Measurements from ENCODE around the gene MTIF3.

Gene MTIF3

GRCh38 chr13:27496536-27497273 is 46.3 kb upstream of the MTIF3 start (continued):
- TF ChIP-seq, protein P1, sequence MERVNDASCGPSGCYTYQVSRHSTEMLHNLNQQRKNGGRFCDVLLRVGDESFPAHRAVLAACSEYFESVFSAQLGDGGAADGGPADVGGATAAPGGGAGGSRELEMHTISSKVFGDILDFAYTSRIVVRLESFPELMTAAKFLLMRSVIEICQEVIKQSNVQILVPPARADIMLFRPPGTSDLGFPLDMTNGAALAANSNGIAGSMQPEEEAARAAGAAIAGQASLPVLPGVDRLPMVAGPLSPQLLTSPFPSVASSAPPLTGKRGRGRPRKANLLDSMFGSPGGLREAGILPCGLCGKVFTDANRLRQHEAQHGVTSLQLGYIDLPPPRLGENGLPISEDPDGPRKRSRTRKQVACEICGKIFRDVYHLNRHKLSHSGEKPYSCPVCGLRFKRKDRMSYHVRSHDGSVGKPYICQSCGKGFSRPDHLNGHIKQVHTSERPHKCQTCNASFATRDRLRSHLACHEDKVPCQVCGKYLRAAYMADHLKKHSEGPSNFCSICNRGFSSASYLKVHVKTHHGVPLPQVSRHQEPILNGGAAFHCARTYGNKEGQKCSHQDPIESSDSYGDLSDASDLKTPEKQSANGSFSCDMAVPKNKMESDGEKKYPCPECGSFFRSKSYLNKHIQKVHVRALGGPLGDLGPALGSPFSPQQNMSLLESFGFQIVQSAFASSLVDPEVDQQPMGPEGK (CRISPR knock-in tag; IDR thresholded peaks at IDR 0.05; ENCODE audit: borderline replicate concordance) = no peak
- TF ChIP-seq OSR1 (CRISPR knock-in tag; IDR thresholded peaks at IDR 0.05) (no peak), GLIS3 (CRISPR knock-in tag; IDR thresholded peaks at IDR 0.05) (no peak), ZNF70 (CRISPR knock-in tag; IDR thresholded peaks at IDR 0.05) (no peak), CSRNP3 (CRISPR knock-in tag; IDR thresholded peaks at IDR 0.05) (no peak), ESRRG (CRISPR knock-in tag; IDR thresholded peaks at IDR 0.05) (no peak), PPARA (CRISPR knock-in tag; IDR thresholded peaks at IDR 0.05; ENCODE audit: borderline replicate concordance) (no peak), TCF4 (CRISPR knock-in tag; IDR thresholded peaks at IDR 0.05; ENCODE audit: borderline replicate concordance) (no peak)
- TF ChIP-seq, protein P2, sequence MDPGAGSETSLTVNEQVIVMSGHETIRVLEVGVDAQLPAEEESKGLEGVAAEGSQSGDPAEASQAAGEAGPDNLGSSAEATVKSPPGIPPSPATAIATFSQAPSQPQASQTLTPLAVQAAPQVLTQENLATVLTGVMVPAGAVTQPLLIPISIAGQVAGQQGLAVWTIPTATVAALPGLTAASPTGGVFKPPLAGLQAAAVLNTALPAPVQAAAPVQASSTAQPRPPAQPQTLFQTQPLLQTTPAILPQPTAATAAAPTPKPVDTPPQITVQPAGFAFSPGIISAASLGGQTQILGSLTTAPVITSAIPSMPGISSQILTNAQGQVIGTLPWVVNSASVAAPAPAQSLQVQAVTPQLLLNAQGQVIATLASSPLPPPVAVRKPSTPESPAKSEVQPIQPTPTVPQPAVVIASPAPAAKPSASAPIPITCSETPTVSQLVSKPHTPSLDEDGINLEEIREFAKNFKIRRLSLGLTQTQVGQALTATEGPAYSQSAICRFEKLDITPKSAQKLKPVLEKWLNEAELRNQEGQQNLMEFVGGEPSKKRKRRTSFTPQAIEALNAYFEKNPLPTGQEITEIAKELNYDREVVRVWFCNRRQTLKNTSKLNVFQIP (CRISPR knock-in tag; IDR thresholded peaks at IDR 0.05; ENCODE audit: borderline replicate concordance, low read depth) = no peak

DNA sequence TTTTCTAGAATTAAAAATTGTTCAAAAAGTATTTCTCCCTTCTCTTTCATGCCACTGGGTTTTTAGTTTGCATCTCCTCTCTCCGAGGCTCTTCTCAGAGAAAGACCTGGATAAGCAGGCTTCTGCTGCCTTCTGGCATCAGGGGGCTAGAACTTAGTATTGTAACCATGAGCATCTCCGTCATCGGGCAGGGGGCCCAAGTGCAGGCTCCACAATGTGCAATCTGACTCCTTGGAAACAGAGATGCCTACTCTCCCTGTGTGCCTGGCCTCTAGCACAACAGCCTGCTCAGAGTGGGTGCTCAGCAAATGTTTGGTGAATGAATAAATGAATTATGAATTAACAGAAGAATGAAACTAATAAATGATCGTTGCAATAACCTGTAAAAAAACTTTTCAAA is 45.6 kb upstream of the MTIF3 start:
- ATAC-seq = no peak
- TF ChIP-seq ZC3H10 (CRISPR knock-in tag; IDR thresholded peaks at IDR 0.05) (no peak), ZFP30 (CRISPR knock-in tag; IDR thresholded peaks at IDR 0.05) (no peak)

GRCh38 chr13:27495551-27495950 is 45.2 kb upstream of the MTIF3 start:
- ATAC-seq = no peak
- TF ChIP-seq ZNF8 (CRISPR knock-in tag; IDR thresholded peaks at IDR 0.05) (no peak), ZC3H10 (CRISPR knock-in tag; IDR thresholded peaks at IDR 0.05) (no peak), ZFP3 (CRISPR knock-in tag; IDR thresholded peaks at IDR 0.05) (no peak), SNAI2 (CRISPR knock-in tag; IDR thresholded peaks at IDR 0.05) (no peak)

GRCh38 chr13:27493981-27494380 is 43.6 kb upstream of the MTIF3 start:
- ATAC-seq = no peak
- no peak for TF ChIP-seq ZFP30 (CRISPR knock-in tag; IDR thresholded peaks at IDR 0.05)
- TF ChIP-seq BACH2 (CRISPR knock-in tag; IDR thresholded peaks at IDR 0.05; ENCODE audit: borderline replicate concordance) = no peak
- no peak for TF ChIP-seq TSHZ2 (CRISPR knock-in tag; IDR thresholded peaks at IDR 0.05)
- no peak for TF ChIP-seq OSR1 (CRISPR knock-in tag; IDR thresholded peaks at IDR 0.05)
- no peak for TF ChIP-seq TCF4 (CRISPR knock-in tag; IDR thresholded peaks at IDR 0.05; ENCODE audit: borderline replicate concordance)
- no peak for TF ChIP-seq ISL1 (CRISPR knock-in tag; IDR thresholded peaks at IDR 0.05)
- no peak for TF ChIP-seq ZNF565 (CRISPR knock-in tag; conservative IDR thresholded peaks at IDR 0.05; ENCODE audit: low read depth)
- TF ChIP-seq ZNF70 (CRISPR knock-in tag; IDR thresholded peaks at IDR 0.05) = no peak
- no peak for TF ChIP-seq PPARA (CRISPR knock-in tag; IDR thresholded peaks at IDR 0.05; ENCODE audit: borderline replicate concordance)
- no peak for TF ChIP-seq CREB5 (CRISPR knock-in tag; IDR thresholded peaks at IDR 0.05; ENCODE audit: low read depth)
- no peak for TF ChIP-seq SNAI2 (CRISPR knock-in tag; IDR thresholded peaks at IDR 0.05)
- TF ChIP-seq ARNTL (CRISPR knock-in tag; IDR thresholded peaks at IDR 0.05; ENCODE audit: borderline replicate concordance, low read depth) = no peak
- no peak for TF ChIP-seq TOX (CRISPR knock-in tag; IDR thresholded peaks at IDR 0.05; ENCODE audit: borderline replicate concordance)
- TF ChIP-seq, protein P2 (CRISPR knock-in tag; IDR thresholded peaks at IDR 0.05; ENCODE audit: borderline replicate concordance, low read depth) = no peak
- TF ChIP-seq GLIS3 (CRISPR knock-in tag; IDR thresholded peaks at IDR 0.05) = no peak
- TF ChIP-seq ZNF8 (CRISPR knock-in tag; IDR thresholded peaks at IDR 0.05) = no peak
- no peak for TF ChIP-seq CSRNP3 (CRISPR knock-in tag; IDR thresholded peaks at IDR 0.05)
- TF ChIP-seq CSDC2 (CRISPR knock-in tag; IDR thresholded peaks at IDR 0.05) = no peak
